GM21381 (cell line): ENCODE measurements around the gene SYMPK.
"Not testable (repeated sequence)": the region's sequence is repeated elsewhere in the genome, so short reads cannot be mapped to it uniquely, and the experiment has no call there.

Source experiments
- ATAC-seq: cut with Tn5 transposase; IDR thresholded peaks from one replicate; pipeline ENCODE4 v1.9.1; 2021; ENCODE audit warnings: mild to moderate bottlenecking, moderate library complexity; ENCODE audit not compliant: unreplicated experiment

SYMPK gene

DNA sequence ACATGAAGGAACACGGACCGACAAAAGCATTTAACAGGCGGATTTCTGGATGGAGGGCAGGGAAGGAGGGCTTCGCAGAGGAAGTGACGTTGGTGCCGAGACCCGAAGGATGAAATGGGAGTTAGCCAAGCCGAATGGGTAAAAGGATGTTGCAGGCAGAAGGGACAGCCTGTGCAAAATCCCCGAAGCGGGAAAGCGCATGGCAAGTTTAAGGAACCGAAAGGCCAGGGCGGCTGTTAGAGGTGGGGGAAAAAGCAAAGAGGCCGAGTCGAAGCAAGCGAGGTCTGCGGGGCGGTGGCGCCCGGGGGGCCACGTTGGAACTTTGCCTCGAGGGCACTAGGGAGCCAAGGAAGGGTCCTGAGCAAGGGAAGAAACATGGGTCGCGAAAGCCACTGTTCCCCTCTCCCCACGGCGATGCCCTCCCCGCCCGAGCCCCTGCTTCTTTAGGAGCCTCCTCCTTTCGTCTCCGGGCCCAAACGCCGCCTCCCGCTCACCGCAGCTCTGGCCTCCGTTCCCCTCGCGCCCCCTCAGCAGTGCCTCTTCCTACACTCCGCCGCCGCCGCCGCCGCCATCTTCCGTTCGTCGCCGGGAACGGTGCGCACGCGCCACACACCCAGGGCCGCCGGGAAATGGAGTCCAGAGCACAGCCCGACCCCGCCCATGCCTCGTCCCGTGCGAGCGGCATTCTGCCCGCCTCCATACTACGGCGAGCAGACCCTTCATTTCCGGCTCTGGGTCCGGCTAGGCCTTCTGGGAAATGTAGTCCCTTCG lies at the start of gene SYMPK:
TSS of gene SYMPK (minus strand) at position 584 of the 771 bp plus-strand sequence. CDS start 8,652 bp downstream, outside the sequence.
- ATAC-seq = peak; percentile 88

DNA sequence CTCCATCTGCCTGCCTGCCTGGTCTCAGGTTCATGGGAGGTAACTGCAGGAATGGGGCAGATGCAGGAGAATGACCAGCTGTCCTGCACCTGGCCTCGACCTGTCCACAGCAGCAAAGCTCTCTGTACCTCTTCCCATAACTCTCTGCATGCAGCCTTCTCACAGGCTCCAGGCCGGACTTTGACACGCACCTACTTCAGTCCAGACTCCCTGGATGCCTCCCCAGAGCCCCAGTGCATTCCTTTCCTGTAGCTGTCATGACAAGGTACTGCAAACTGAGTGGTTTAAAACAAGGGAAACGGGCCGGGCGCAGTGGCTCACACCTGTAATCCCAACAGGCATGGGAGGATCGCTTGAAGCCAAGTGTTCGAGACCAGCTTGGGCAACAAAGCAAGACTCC lies 48.3 kb upstream of the SYMPK start:
- ATAC-seq = no peak

DNA sequence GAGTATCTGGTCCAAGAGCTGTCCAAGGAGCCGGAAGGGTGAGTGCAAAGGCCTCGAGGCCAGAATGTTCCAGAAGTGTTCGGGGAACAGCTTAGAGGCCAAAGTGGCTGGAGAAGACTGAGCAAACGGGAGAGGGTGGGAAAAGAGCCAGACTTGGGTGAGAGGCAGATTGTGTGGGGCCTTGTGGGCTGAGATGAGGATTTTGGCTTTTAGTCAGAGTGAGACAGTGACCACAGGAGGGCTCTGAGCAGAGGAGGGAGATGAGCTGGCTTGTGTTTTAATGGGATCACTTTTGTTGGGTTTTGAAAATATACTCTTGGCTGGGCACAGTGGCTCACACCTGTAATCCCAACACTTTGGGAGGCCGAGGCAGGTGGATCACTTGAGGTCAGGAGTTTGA lies 46.0 kb upstream of the SYMPK start:
- ATAC-seq = no peak

DNA sequence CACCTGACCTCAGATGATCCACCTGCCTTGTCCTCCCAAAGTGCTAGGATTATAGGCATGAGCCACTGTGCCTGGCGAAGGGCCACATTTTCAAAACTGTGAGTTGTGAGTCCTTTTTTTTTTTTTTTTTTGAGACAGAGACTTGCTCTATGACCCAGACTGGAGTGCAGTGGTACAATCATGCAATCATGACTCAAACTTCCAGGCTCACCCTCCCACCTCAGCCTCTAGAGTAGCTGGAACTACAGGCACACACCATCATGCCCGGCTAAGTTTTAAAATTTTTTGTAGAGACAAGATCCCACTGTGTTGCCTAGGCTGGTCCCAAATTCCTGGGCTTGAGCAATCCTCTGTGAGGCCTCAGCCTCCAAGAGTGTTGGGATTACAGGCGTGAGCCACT lies 43.3 kb upstream of the SYMPK start:
- ATAC-seq = no peak

DNA sequence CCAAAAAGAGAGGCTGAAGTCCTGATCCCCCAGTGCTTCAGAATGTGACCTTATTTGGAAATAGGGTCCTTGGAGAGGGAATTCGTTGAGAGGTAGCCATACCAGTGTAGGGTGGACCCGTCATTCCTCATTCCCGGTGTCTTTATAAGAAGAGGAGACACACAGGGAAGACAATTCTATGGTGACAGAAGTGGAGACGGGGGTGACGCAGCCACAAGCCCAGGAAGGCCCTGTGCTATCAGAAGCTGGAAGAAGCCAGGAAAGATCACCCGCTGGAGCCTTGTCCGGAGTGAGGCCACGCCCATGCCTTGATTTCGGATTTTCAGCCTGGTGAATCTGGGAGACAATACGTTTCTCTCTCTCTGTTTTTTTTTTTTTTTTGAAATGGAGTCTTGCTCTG lies 42.1 kb upstream of the SYMPK start:
- no peak for ATAC-seq

DNA sequence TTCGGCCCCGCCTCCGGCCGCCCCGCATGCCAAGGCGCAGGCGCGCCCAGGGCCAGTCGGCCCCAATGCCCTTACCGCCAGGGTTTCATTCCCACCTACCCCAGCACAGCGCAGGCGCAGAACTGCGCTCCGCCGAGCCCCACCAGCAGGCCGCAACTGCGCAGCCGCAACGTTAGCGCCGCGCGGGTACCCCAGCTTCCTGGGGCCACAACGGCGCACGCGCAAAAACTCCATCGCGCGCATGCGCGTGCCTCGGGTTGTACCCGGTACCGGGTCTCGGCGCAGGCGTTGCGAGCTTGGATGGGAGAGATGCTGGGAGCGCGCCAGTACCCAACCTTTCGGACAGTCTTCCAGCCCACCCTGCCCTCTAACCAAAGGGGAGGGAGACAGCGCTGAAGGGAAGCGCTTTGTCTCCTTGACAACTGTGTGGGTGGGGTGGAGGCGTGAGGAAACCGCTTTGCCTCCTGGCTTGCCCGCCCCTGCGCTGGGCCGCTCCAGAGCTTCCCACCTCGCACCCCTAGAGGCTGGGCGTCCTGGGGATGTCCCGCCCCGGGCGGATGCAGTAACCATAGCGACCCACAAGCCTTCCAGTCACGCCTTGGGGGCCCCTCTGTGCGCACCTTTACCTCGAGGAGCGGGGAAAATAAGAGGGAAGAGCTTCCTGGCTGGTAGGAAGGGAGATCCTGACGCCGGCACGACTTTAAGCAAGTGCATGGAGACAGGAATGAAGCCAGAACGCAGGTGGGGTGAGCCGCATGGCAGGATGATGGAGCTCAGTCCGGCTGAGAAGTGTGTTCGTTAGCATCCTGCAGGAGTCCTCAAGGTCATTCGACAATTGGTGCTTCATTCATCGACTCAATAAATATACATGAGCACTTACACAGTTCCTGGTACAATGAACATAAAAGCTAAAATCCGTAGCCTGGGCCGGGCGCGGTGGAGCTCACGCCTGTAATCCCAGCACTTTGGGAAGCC lies 40.0 kb upstream of the SYMPK start:
- ATAC-seq = peak; percentile 77

DNA sequence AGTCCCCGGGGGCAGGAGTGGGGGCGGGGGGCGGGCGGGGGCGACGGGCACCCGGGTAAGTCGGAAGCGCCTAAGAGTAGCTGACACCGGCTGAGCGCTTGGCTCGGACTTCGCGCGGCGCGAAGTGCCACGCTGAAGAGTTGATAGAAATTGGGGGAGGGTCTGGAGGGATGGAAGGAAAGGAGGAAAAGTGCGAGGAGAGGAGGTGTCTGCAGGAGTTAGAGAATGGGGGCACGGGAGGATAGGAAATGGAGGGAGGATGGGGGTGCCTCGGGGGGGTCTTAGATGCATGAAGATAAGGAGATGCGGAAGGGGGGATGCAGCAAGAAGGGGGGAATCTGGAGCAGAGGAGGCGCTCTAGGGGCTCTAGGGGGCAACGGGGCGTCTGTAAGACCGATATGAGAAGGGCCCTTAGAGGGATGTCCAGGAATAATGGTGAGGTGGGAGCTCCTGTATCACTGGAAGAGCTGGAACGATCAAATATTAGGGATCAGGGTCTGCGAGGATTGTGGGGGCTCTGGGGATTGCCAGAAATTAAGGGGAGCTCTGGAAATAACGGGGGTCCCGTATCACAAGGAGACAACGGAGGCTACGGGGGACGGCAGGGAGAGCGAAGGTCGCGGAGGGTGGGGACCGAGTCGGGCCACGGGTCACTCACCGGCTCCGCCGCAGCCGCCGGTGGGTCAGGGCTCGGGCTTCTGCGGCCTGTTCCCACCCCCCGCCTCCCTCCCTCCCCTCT lies 39.1 kb upstream of the SYMPK start, which contains the start of gene MYPOP:
TSS of gene MYPOP (minus strand) at position 702 of the 739 bp plus-strand sequence. CDS start 840 bp downstream, outside the sequence.
- no peak for ATAC-seq

DNA sequence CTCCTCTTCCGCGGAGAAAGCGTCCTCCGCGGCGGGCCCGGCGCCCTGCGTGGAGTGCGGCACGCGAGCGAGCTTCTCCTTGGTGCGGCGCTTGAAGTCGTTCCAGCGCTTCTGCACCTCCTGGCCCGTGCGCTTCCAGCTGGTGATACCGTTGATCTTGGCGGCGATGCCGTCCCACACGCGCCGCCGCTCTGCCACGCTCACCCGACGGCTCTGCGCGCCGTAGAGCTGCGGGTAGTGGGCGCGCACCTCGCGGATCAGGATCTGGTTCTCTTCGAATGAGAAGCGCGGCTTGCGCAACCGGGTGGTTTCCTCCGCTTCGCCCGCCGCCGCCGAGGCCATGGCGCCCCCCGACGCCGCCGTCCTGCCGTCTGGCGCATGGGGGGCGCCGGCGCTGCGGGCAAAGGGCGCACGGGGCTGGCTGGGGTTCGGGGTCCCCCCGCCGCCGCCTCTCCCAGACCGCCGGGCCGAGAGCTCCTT lies 38.5 kb upstream of the SYMPK start:
- ATAC-seq = no peak

DNA sequence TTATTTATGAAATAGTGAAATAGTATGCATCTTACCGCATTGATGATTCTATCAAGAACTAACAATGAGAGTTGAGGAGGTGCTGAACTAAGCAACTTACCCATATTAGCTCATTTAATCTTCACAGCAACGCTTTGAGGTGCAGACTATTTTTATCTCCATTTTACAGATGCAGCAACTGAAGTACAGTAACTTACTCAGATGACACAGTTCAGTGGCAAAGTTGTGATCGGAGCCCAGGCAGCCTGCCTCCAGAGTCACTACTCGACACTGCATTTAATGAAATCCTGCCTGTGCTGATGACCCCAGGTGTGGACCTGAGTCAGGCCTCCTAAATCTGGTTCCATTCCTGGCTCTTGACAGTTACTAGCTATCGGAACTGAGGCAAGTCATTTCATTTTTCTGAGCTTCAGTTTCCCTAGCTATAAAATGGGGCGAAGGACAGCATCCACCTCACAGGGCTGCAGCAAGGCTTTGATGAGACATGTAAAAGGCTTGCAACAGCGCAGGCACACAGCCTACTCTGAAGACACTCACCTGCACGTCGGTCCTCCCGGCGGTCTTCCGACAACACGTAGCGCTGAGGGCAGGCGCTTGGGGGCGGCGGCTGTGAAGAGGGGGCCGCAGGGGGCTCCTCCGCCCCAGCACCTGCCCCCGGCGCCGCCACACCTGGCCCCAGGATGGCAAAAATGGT lies 37.9 kb upstream of the SYMPK start:
- no peak for ATAC-seq

DNA sequence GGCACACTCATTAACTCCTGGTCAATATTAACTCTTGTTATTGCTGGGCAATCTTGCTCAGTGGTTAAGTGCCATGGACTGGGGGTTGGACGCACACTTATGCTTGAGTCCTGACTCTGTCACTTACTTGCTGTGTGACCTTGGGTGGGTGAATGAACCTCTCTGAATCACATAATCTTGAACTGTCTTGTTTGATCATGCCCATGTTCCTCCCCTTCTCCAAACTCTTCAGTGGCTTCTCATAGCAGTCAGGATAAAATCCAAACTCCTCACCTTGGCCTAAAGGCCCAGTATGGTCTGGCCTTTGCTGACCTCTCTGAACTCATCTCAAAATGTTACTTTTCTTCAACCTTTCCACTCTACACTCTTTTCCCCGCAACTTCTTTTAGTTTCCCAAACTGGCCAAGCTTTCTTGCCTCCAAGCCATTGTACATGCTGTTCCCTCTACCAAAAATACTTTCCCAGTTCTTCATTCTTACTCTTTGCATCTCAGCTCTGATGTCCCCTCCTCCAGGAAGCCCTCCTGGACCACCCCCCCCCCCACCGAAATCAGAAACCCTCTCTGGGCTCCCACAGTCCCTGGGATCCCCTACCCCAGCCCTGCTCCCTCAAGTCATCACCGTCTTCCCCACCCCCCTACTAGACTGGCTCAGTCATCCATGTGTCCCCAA lies 37.1 kb upstream of the SYMPK start:
- no peak for ATAC-seq

DNA sequence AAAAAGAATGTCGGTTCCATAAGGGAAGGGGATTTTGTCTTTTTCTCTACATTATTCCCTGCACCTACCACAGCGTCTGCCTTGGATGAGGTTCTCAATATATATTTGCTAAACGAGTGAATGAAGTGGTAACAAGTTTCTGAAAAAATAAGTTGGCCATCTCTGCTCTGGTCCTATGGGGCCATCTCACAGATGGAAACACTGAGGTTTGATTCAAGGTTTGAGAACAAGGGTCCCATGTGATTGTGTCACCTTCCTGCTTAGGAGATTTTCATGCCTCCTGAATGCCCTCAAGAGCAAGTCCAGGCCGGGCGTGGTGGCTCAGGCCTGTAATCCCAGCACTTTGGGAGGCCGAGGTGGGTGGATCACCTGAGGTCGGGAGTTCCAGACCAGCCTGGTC lies 36.3 kb upstream of the SYMPK start:
- ATAC-seq = no peak

DNA sequence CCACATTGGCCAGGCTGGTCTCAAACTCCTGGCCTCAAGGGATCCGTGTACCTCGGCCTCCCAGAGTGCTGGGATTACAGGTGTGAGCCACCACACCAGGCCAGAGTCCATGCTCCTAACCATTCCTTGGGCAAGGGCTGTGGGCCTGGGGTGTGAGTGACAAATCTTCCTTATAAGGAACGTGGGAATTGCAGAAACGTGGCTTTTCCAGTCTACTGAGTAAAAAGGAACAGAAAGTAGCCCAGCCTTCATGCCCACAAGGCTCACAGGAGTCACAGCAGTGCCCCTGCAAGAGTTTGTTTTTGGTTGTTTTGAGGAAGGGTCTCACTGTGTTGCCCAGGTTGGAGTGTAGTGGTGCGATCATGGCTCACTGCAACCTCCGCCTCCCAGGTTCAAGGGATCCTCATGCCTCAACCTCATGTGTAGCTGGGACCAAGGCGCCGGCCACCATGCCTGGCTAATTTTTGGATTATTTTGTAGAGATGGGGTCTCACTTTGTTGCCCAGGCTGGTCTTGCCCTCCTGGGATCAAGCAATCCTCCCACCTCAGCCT lies 34.4 kb upstream of the SYMPK start:
- no peak for ATAC-seq

DNA sequence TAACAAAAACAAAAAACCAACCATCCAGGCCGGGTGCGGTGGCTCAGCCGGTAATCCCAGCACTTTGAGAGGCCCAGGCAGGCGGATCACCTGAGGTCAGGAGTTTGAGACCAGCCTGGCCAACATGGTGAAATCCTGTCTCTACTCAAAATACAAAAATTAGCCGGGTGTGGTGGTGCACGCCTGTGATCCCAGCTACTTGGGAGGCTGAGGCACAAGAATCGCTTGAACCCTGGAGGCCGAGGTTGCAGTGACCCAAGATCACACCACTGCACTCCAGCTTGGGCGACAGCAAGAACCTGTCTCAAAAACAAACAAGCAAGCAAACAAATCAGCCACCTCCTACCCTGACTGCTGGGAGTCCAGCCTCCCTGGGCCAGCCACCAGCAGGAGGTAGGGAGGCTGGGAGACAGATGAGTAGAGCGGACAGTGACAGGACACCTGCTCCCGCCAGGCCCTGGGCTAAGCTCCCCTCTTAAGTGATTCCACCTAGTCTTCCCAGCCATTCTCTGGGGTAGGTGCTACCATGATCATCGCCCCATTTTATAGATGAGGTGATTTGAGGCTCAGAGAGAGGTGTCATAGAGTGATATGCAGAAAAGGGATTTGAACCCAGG lies 33.1 kb upstream of the SYMPK start:
- not testable (repeated sequence) for ATAC-seq

DNA sequence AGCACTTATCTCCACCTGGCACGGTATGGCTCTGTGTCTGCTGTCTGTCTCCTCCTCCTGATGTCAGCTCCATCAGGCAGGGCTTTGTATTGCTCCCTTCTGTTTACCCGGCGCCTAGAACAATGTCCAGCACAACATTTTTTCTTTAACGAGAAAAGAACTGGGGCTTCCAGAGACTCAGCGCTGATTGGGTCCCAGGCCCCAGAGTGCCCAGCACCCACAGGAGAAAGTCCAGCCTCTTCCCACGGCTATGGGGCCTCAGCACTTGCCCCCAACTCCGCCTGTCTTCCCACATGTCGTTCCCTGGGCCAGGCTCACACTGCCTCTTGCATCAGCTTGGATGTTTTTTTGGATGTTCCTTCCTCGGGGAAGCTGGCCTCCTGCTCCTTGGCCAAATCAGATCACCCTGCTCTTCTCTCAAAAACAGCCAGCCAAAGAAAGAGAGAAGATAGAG lies 32.6 kb upstream of the SYMPK start:
- ATAC-seq = no peak

DNA sequence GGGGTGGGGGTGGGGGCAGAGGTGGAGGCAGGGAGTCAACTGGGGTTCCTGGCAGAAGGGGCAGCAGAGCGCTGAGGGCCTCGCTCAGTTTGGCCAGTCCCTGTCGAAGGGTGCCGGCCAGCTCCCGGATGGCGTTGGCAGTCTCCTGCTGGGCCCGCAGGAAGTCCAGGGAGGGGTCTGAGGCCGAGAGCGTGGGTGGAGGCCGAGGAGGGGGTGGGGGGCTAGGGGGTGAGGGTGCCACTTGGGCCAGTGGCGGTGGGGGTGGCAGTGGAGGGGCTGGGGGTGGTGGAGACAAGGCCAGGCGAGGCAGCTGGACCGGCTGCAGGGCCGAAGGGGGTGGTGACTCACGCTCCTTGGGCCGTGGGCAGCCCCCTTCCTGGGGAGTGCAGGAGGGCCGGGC lies 27.9 kb upstream of the SYMPK start:
- no peak for ATAC-seq

DNA sequence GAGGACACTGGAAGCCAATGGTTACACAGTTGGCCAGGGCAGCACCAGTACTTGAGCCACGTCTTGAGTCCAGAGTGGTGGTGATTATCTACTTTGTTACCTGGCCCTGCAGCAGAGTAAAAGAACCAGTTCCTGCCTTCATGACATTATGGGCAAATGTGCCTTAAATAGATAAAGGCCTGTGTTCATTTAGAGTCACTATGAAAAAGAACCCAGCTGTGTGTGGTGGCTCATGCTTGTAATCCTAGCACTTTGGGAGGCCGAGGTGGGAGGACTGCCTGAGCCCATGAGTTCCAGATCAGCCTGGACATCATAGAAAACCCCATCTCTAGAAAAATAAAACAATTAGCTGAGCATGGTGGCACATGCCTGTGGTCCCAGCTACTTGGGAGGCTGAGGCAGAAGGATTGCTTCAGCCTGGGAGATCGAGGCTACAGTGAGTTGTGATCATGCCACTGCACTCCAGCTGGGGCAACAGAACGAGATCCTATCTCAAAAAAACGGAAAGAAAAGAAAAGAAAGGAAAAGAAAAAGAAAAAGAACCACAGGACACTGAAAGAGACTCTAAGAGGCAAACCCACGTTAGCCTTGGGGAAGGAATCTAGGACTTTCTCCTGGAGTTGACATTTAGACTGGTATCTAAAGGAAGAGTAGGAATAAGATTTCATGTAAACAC lies 26.4 kb upstream of the SYMPK start:
- ATAC-seq = no peak

DNA sequence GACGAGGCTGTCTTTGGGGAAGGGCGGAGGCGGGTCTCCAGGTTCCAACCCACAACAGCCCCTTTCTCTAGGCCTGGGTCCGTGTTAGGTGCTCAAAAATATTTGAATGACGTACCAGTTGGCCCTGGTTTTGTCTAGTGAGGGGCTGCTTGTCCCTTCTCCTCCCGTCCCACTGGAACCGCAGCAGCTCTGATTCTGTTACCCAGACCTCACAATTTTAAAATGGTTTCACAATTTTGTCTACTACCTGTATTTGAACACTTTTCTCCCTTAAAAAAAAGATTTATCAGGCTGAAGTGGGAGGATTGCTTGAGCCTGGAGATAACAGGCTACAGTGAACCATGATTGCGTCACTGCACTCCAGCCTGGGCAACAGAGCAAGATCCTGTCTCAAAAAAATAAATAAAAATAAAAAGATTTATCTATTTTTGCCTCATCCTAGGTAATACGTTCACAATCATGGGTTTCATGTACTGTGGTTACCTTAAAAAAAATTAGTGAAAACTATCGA lies 24.3 kb upstream of the SYMPK start:
- no peak for ATAC-seq
